ENCODE measurements around the gene PLG.

DNA sequence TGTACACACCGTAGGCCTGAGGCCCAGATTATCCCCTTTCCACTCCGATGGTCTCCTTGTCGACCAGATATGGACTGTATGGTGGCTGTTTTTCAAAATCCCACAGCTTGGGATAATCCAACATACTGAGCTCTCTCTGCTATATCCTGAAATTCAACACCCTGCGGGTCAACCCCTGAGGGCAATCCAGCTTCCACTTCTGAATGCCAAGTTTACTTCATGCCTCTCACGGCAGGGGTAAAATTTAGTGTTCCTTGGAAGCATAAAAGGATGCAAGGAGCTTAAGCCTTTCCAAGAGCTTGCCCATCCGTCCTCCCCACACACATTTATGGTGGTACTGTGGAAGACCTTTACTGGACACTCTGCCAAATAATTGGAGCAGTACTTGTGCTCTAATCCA, 90.7 kb downstream of the PLG start:
- TF ChIP-seq, protein P1, sequence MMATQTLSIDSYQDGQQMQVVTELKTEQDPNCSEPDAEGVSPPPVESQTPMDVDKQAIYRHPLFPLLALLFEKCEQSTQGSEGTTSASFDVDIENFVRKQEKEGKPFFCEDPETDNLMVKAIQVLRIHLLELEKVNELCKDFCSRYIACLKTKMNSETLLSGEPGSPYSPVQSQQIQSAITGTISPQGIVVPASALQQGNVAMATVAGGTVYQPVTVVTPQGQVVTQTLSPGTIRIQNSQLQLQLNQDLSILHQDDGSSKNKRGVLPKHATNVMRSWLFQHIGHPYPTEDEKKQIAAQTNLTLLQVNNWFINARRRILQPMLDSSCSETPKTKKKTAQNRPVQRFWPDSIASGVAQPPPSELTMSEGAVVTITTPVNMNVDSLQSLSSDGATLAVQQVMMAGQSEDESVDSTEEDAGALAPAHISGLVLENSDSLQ (IDR thresholded peaks at IDR 0.05) = no peak
- TF ChIP-seq FOXA1 (IDR thresholded peaks at IDR 0.05) (no peak), SP1 (IDR thresholded peaks at IDR 0.05) (no peak), CTBP1 (IDR thresholded peaks at IDR 0.05; ENCODE audit: borderline replicate concordance) (no peak), LEF1 (IDR thresholded peaks at IDR 0.05; ENCODE audit: borderline replicate concordance) (no peak), BHLHE40 (IDR thresholded peaks at IDR 0.05; ENCODE audit: borderline replicate concordance) (no peak), FOXK2 (IDR thresholded peaks at IDR 0.05) (no peak), ELF4 (IDR thresholded peaks at IDR 0.05) (no peak), ARNT (IDR thresholded peaks at IDR 0.05) (no peak), SUZ12 (IDR thresholded peaks at IDR 0.05) (no peak), L3MBTL2 (conservative IDR thresholded peaks at IDR 0.05) (no peak), TARDBP (IDR thresholded peaks at IDR 0.05) (no peak)
